HL-60/S4 treated with phorbol 12-myristate 13-acetate at 8.2 ng/mL for 4 days and 3 days (cell line): Measurements from ENCODE around the gene ZNF385B.

ENCODE experiments used
- in situ Hi-C: fragments of 300-500 bp; cut with MboI; formaldehyde crosslinking; loops from 2 replicates; pipeline ENCODE4 v1.15.0; 2022; ENCODE audit warnings: low sequenced_read_pairs

ZNF385B gene

DNA sequence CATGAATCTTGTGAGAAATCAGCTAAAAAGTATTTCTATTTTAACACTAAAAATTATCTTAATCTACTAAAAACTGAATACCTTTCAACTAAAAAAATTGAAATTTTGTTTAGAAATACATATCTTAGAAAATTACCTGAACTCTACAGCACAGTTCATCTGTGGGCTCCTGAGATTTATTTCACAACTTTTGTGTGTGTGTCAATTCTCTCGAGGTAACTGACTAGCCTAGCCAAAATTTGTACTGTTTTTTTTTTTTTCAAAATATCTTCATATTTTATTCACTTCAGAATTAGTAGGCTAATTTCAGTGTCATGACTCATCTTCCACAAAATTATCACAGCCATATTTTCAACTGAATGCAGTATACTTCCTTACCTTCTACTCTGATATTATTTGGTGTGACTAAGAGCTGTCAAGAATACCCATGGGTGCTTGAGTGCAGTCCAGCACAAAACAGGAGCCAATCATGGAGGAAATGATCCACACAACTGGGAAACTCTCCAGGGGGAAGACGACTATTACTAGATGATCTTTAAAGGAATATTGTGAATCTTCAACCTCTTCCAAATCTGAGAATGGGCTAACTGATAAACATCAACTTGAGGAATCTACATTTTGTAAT lies 174.6 kb downstream of the ZNF385B start:
- in situ Hi-C loops: no loop called here

DNA sequence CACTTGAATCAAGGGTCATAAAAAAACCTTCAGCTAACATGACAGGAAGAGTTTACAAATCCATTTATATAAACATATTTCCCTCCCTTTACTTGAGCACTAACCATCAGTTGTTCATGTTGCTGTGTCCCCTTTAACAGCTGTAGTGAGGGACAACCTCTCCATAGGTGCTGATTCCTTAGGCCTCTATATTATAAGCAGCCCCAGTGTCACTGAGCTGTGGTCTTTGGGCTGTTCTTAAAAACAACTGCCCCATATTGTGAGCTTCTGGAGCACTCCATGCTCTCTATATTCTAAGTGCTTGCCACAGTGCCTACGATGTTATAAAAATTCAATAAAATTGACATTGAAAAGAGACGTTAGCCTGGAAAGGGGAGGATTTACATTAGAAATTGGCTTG lies 175.3 kb downstream of the ZNF385B start:
- in situ Hi-C loops: no loop called here

DNA sequence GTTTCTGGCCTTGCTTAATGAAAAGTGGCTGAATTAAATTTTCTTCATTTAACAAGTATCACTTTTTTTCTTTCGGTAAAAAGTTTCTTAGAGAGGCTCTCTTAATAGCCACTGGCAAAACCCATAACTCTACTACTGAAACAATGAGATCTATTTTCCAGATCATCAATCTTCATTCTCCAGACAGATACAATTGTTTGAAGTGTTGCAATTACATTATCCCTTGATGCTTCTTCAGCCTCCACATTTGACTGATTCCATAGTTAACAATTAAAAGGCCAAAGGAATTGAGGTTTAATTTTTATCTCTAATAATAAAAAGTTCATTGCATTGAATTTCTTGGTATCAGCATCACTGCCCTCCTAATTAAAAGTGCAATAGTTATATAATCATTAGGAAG lies 176.3 kb downstream of the ZNF385B start:
- in situ Hi-C loops: no loop called here

DNA sequence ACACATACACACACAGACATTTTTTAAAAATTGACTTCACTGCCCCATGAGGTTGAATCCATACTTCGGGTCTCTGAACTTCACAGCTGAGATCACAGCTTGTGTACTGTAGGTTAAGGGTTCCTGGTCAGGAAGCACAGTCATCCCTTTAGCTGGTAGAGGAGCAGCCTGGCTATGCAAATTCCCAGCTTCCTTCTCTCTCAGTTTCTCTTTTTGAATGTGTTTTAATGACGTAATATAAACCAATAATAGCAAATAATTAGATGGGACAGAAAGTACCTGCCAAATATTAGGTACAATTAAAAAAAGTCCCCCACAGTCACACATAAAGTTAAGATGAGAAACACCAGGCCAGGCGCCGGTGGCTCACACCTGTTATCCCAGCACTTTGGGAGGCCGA lies 178.7 kb downstream of the ZNF385B start:
- in situ Hi-C loops: no loop called here

DNA sequence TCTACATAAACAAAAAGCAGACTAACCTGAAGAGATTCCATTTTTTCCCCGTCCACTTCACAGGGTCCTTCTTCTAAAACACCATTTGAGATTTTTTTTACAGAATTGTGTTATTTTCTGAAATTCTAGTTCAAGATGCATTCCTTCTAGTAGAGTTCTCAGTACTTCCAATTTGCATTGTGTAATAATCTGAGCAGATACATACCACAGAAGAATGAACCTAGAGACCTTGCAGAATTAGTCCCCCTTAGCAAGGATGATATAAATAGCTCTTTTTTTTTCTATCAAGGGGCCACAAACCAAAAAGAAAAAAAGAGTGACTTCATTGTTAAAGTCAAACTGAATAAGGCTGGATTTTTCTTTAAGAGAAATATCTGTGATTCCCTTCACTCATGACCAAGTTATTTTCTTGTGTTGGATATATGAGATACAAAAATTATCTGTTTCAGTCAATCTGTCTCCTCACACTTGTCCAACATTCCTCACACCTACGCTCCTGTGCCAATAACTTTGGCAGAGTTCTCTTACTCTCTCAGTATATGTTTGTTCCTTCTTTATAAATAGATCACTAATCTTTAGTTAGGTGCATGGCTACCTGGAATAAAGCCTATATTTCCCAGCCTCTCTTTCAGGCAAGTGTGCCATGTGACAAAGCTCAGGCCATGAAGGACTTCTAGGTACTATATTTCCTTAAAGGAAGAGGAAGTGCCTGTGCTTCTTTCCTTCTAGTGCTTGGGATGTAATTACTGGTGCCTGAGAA lies 183.5 kb downstream of the ZNF385B start:
- in situ Hi-C loops: no loop called here

DNA sequence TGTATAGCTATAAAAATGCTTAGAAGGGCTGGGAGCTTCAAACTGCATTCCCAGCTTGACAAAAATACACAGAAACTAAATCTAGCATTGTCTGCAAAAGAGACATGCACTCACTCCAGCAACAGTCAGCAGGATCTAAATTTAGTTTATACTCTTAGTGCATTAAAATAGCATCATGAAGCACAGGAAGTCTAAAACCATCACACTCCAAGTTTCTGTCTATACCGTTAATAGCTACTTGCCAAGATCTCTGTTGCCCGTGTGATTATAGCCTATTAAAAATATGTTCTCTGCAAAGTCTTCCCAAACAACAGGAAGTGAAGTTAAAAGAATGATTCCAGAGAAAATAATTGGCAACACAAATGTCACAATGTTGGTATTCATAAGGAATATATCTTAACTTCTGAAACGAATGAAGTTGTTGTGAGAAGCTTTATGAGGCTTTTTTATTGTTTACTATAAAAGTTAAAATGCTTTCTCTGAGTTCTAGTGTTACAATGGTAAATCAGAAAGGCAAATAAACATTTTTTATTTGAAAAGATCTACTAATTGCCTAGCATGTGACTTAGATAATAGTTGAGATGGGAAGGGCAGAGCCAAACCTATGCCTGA lies 184.2 kb downstream of the ZNF385B start:
- in situ Hi-C loops: no loop called here

DNA sequence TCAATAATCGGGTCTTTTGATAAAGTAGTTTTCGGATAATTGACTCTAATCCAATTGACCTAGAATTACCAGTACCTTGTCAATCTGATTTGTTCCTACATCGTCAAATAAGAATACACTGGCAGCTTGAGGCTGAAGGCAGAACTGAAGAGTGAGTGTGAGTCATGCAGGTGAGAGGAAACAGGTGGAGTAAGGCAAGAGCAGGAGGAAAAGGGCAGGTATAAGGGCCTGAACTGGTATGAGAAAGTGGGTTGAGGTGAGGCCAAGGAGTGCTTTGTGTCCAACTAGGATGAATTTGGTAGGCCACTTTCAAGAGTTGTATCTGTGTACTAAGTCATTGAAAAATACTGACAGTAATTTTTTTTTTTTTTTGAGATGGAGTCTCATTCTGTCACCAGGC lies 186.0 kb downstream of the ZNF385B start:
- in situ Hi-C loops: no loop called here

DNA sequence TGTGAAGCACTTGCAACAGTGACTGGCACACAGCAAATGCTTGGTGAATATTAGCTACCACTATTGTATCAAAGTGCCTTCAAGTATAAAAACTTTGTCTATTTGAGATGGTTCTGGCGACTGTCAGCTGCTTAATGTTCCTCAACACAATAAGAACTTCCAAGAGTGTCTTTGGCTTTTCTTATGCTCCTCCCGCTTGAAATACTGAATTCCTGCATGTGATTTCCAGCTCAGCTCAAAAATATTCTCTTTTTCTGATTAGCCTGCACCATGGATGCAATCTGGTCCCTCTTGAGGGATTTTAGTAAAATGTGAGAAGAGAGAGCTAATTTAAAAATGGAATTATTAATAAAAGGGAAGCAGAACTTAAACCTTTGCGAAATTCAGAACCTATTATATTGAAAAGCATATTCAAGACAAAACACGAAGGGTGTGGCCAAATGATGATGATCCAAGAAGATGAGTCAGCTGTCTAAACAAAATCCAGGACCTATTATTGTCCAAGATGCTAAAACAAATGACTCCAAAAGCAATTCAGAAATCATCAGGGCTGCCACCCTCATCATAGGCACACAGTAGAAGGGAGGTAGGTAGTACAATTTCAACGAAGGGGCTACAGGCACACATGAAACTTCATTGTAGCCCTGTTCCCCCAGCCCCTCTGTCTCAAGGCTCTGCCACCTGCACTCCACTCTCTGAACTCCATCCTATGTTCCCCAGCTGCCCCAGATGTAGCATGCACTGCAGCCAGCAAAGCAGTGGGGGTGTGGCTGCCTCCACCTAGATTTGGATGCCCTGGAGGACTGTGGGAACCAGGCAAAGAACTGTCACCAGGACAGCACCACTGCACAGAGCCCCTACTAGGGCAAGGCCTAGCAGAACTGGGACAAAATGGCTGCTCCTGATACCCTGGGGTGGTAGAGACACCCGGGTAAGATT lies 190.1 kb downstream of the ZNF385B start:
- in situ Hi-C loops: no loop called here

DNA sequence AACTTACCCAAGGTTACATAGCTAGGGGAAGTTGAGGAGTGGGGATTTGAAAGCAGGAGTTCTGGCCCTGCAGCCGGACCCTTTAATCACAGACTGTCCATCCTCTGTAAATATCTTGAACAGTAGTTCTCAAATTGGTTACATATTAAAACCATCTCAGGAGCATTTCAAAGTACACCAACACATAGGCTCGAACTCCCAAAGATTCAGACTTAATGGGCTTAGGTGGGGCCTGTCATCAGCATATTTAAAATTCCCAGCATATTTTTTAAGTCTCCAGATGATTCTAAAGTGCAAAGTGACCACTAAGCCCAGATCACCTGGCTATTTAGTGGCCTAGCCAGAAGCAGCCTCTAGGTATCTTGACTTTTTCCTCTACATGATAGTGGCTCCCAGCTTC lies 192.2 kb downstream of the ZNF385B start:
- in situ Hi-C loops: no loop called here

DNA sequence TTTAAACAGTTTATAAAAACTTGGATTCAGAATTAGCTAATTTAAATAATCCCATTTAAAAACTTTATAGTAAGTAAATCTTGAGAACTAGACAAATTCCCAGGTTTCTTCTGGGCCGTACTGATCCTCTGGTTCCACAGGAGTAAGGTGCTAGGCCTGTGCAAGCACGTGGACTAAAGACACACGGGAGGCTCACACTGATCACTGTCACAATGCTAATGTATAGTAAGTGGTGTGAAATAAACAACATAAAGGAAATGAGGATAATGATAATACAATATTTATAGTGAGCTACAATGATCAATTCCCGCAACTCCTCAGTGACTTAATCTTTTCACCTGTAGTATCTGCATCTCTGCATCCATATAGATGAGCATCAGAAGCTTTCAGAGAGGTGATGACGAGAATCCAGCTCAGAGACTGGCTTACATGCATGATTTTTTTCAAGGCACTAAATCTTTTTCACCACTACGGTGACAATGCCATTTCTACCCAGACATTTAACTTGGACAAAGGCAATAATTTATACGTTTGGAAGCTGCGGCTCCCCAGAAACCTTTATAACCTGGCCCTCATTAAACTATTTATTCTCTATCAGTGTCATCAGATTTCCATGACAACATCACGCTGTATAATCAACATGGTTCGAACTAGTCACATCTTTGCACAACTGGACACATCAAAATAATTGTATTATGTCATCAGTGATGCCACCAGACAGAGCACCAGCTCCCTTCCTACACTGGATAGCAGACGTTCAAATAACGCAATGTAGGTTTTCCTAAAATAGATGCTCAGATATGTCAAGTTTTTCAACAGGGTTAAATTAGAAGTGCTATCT lies 196.2 kb downstream of the ZNF385B start:
- in situ Hi-C loops: no loop called here

DNA sequence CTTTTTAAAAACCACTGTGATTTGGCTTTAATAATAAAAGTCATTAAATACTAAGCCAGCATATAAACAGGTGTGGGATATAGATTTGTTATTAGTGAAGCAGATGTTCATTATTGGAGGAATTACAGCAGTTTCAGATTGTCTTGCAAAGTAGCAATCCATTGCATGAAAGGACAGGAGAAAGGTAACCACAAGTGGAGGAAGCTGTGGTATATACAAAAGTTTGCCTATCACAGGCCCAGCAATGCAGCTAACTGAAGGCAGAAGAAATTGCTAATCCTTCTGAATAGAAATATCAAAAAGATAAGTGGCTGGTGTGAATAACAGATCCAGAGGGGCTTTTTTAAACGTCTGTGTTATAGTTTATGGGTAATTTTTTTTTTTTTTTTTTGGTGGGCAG lies 199.4 kb downstream of the ZNF385B start:
- in situ Hi-C loops: no loop called here

DNA sequence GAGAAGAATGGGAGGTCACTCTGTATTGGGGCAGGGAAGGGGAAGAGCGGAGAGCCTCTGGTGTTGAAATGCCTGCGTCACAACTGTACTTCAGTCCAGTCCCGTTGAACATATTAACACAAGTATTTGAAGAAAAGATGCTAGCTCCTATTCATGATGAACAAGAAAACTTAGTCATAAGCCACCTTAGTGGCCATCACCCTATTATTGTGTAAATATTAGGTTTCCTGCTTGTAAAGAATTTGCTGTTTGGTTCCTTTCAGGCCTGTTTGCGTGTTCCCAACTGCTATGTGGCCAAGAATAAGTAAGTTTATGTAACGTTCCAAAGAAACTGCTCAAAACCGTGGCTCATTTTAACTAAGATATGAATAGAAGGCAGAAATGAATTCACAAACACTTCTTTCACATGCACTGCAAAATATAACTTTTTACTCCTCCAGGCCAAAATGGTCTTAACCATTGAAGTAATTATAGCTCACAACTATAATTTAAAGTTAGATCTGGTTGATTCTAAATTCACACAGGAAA lies 204.3 kb downstream of the ZNF385B start:
- in situ Hi-C loops: no loop called here

DNA sequence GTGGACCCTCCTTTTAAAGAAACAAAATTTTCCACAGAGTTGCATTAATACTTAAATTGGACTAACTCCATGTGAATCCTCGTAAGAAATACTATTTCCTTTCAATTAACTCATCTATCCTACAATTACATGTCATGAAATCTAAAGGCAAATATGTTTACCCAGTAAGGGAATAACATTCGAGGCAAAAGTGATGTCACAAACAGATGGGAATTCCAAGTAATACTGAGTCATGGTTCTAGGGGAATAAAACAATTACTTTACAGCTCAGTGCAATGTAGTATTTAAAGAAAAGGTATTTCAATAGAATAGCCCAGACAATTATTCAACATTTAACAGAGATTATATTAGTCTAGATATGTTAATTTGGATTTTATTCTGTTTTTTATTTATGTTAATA lies 205.8 kb downstream of the ZNF385B start:
- in situ Hi-C loops: no loop called here

DNA sequence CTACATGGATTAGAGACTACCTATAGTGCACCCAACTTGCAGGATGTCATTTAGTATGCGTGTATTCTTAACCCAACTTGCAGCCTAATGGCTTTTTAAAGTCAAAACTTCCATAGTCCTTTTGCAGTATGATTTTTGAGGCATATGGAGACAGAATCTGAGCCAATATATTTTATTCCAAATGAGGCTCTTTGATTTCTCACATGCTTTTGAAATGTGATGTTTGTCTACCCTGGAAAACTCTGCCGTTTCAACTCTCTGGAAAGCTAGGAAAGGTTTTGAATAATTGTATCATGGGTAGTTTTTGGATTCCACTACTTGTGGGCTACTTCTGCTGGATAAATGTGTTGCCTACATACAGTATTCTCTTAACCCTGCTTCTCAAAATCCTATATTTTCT lies 206.6 kb downstream of the ZNF385B start:
- in situ Hi-C loops: no loop called here

DNA sequence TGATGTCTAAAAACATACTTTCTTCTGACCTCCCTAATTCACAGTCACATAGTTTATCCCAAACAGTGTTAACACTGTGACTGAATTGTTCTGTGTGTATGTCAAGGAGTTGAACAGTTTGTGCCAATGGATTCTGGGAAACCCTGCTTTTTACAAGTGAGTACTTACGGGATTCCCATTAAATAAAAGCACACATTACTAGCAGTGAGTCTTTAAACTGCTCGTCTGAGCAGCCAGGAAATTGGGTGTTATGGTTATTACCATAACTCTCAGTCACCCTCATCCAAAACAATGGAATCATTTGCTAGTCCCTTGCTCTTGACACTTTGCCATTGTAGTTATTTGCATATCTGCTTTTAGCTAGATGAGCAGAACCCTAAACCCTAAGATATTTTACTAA lies 209.1 kb downstream of the ZNF385B start:
- in situ Hi-C loops: no loop called here

DNA sequence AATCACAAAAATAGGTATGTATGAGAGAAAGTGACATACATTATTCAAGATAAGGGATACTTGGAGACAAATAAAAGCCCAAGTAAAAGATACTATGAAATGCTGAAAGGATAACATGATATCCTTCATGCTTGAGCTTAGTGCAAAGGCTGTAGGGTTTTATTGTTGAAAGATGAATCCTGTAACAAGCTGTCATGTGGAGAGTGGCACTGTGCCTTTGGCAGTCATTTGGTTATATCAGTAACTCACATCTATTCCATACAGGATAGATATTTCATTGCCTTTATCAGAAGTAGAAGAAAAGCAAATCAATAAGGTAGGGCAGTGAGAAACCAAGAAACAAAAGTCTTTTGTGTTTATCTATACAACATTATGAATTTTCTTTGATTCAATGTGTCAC lies 211.0 kb downstream of the ZNF385B start:
- in situ Hi-C loops: no loop called here

DNA sequence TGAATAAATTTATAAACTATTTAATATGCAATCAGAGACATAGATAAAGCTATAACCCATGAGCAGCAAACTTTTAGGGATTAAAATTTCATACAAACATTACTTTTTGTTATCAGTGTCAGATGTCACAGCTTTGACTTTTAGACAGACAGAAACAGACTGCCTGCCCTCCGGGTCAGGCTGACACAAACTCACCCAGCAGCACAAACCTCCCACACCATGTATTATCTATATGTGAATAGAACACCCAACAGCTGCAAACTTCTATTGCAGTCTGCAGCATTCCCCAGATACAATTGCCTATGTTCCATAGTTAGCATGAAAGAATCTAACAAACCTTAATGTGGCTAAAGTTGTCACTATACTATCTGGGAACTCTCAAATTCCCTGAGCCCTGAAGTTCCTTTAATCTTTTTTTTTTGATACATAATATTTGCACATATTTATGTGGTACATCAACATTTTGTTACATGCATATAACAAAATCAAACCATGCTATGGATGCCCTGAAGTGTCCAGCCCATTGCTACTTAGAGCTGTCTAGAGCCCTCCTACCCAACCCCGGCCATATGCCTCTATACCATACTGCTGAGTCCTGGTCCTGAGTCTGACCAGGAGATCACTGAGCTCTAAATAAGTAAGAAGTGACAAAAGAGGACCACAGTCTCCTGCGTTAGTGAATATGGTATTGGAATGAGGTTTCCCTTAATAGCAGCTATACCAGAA lies 214.4 kb downstream of the ZNF385B start:
- in situ Hi-C loops: no loop called here

DNA sequence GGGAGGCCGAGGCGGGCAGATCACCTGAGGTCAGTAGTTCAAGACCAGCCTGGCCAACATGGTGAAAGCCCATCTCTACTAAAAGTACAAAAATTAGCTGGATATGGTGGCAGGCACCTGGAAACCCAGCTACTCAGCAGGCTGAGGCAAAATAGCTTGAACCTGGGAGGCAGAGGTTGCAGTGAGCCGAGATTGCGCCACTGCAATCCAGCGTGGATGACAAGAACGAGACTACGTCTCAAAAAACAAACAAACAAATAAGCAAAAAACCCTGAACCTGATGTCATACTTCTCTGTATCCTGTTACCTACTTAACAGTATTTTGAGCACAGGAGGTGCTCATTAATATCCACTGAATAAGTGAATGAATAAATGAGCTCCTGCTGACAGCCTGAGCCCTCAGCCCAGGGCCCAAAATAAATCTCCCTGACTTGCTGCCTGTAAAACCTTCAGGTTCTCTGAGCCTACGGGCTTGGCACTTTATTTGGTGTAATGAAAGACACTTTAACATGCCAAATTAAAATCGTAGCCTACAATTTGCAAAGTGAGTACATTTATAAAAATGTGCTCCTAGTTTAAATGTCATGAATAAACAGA lies 215.1 kb downstream of the ZNF385B start:
- in situ Hi-C loops: no loop called here

DNA sequence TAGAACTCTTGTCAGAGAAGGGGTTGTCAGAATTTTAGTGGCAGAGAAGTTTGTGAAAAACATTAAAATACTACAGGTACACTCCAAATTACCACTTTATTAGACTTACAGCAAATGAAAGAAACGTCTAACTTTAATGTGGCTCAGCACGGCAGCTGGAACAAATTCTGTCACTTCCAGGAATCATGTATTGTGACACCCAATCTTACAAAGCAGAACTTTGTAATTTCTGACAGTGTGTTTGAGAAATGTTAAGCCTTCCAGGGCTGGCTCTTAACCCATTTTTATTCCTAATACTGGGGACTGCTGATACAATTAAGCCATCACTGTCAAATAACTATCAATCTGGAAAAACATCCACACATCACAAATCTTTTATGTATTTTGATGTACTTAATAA lies 216.4 kb downstream of the ZNF385B start:
- in situ Hi-C loops: no loop called here
